Gastrocnemius medialis (tissue), 4 donors: ENCODE measurements around the gene RIPOR3.

ENCODE experiments used
- POLR2A ChIP-seq, 2 donors: fragments of 450-650 bp; IDR thresholded peaks; one replicate each; pipeline ENCODE4 v1.6.1; 2017; ENCODE audit warnings: antibody characterized with exemption in 2 of 2, mild to moderate bottlenecking in 2 of 2, moderate library complexity in 2 of 2
- TF ChIP-seq, protein P1 (sequence below), 5 experiments: fragments of 450-650 bp in 3 of 5; fragments of 200-600 bp in 2 of 5; sonication (generic) in 2 of 5; IDR thresholded peaks in 4 of 5; conservative IDR thresholded peaks in 1 of 5; 1 replicate in 4 of 5; 2 replicates in 1 of 5; pipeline ENCODE4 v1.5.1; 2016 to 2019; ENCODE audit warnings: antibody characterized with exemption in 5 of 5, mild to moderate bottlenecking in 3 of 5, moderate library complexity in 3 of 5

DNA sequence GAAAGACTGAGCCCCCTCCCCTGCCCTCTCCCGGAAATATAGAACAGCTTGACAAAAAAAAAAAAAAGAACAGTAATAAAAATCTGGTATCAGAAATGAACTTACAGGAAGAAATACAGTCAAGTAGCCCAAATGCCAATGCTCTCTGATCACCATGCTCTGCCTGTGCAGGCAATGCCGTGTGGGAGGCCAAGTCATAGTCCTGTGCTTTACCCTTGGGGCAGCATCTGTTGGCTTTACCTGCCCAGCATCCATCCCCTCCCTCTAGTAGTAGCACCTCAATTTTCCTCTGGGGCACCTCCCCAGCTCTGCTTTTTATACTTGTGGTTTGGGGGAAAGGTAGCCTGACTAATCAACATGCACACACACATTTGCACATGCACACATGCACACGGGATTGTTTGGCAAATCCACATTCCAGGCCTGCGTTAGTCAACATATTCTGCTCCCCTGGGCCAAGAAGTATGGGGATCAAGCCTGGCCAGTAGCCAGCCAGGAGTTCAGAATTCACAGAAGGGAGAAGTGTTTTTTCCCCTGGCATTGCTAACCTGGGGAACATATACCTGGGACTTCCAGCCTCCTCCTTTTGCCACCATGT is 70.2 kb downstream of the RIPOR3 start:
- no peak for TF ChIP-seq POLR2A (IDR thresholded peaks at IDR 0.05)
- TF ChIP-seq, protein P1, sequence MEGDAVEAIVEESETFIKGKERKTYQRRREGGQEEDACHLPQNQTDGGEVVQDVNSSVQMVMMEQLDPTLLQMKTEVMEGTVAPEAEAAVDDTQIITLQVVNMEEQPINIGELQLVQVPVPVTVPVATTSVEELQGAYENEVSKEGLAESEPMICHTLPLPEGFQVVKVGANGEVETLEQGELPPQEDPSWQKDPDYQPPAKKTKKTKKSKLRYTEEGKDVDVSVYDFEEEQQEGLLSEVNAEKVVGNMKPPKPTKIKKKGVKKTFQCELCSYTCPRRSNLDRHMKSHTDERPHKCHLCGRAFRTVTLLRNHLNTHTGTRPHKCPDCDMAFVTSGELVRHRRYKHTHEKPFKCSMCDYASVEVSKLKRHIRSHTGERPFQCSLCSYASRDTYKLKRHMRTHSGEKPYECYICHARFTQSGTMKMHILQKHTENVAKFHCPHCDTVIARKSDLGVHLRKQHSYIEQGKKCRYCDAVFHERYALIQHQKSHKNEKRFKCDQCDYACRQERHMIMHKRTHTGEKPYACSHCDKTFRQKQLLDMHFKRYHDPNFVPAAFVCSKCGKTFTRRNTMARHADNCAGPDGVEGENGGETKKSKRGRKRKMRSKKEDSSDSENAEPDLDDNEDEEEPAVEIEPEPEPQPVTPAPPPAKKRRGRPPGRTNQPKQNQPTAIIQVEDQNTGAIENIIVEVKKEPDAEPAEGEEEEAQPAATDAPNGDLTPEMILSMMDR (IDR thresholded peaks at IDR 0.05 in 4 of 5, conservative IDR thresholded peaks at IDR 0.05 in 1 of 5), result no peak
